ENCODE data around the gene RASSF9.

DNA sequence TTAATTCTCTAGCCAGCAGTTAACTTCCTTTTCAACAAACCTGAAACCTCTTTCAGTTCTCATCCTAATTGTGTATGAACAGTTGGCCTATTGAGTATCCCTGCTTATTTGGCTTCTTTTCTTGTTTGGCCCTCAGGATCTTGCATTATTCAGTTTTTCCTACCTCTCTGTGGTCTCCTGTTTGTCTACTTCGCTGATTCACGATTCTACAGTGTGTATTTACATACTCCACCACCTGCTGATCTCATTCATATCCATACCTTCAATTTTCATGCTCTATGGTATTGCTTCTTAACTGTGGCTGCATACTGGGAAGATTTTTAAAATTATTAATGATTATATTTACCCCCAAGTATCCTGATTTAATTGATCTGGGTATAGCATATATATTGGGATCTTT, 56.4 kb downstream of the RASSF9 start:
- TF ChIP-seq, protein P1, sequence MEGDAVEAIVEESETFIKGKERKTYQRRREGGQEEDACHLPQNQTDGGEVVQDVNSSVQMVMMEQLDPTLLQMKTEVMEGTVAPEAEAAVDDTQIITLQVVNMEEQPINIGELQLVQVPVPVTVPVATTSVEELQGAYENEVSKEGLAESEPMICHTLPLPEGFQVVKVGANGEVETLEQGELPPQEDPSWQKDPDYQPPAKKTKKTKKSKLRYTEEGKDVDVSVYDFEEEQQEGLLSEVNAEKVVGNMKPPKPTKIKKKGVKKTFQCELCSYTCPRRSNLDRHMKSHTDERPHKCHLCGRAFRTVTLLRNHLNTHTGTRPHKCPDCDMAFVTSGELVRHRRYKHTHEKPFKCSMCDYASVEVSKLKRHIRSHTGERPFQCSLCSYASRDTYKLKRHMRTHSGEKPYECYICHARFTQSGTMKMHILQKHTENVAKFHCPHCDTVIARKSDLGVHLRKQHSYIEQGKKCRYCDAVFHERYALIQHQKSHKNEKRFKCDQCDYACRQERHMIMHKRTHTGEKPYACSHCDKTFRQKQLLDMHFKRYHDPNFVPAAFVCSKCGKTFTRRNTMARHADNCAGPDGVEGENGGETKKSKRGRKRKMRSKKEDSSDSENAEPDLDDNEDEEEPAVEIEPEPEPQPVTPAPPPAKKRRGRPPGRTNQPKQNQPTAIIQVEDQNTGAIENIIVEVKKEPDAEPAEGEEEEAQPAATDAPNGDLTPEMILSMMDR (conservative IDR thresholded peaks at IDR 0.05; ENCODE audit: low read depth, low read length), result no peak
- no peak for TF ChIP-seq EZH2phosphoT487 (IDR thresholded peaks at IDR 0.05; ENCODE audit: borderline replicate concordance, low read length)
- TF ChIP-seq EZH2 (IDR thresholded peaks at IDR 0.05; ENCODE audit: low read length, unreplicated experiment), result no peak
